ENCODE results near the gene GHITM.

GRCh38 chr10:84184517-84184916, 45.2 kb downstream of the GHITM start:
- TF ChIP-seq CTCF (conservative IDR thresholded peaks at IDR 0.05 in 1 of 2, IDR thresholded peaks at IDR 0.05 in 1 of 2; ENCODE audit: extremely low read depth in 1 of 2, insufficient read depth in 1 of 2, low read depth in 1 of 2, low read length in 2 of 2), result no peak
- TF ChIP-seq EZH2 (IDR thresholded peaks at IDR 0.05; ENCODE audit: borderline replicate concordance, low read length), result no peak
